Heart right ventricle (tissue), 16 donors: ENCODE measurements around the gene HNMT. TPM values are rescaled to one million over a fixed set of nuclear protein-coding genes. Genes with fewer than 3 reads are reported as not detected.

Source experiments
- ATAC-seq, 8 donors: fragments of 200-7000 bp; cut with Tn5 transposase; one replicate each; pipeline ENCODE4 v1.9.1; 2020; ENCODE audit warnings: mild to moderate bottlenecking in 8 of 8, moderate library complexity in 8 of 8, moderate number of reproducible peaks in 1 of 8
- DNase-seq, 2 donors: peaks; one replicate each; pipeline ENCODE4 v3.0.0-alpha.2; 2020
- H3K27ac ChIP-seq, 10 donors: fragments of 200-600 bp; sonication (generic) in 2 of 10; one replicate each; pipeline versions ENCODE4 v1.5.0 to v1.8.0; 2020 to 2022; ENCODE audit warnings: mild to moderate bottlenecking in 3 of 10
- H3K27me3 ChIP-seq, 7 donors: fragments of 200-600 bp; one replicate each; pipeline ENCODE4 v1.8.0; 2021 to 2022; ENCODE audit warnings: mild to moderate bottlenecking in 2 of 7
- H3K36me3 ChIP-seq, 9 donors: fragments of 200-600 bp; sonication (generic) in 1 of 9; one replicate each; pipeline versions ENCODE4 v1.5.0 to v1.8.0; 2020 to 2022; ENCODE audit warnings: mild to moderate bottlenecking in 2 of 9
- H3K4me1 ChIP-seq, 9 donors: fragments of 200-600 bp; sonication (generic) in 1 of 9; one replicate each; pipeline versions ENCODE4 v1.5.0 to v1.8.0; 2020 to 2022; ENCODE audit warnings: mild to moderate bottlenecking in 4 of 9
- H3K4me3 ChIP-seq, 10 donors: fragments of 200-600 bp; sonication (generic) in 2 of 10; one replicate each; pipeline versions ENCODE4 v1.5.0 to v1.8.0; 2020 to 2022; ENCODE audit warnings: mild to moderate bottlenecking in 7 of 10, moderate library complexity in 2 of 10
- H3K9me3 ChIP-seq, 11 donors: fragments of 200-600 bp in 10 of 11; sonication (generic) in 2 of 11; one replicate each; pipeline versions ENCODE4 v1.5.0 to v1.8.0; 2013 to 2022; ENCODE audit warnings: mild to moderate bottlenecking in 2 of 11, control low read depth in 1 of 11, moderate library complexity in 1 of 11
- CTCF ChIP-seq, 9 donors: fragments of 200-600 bp; sonication (generic) in 2 of 9; IDR thresholded peaks; one replicate each; pipeline versions ENCODE4 v1.5.0 to v1.8.0; 2021 to 2022; ENCODE audit warnings: antibody characterized with exemption in 9 of 9, mild to moderate bottlenecking in 5 of 9, moderate library complexity in 1 of 9
- WGBS, 2 donors: extraction: QIAGEN DNeasy Blood & Tissue Kit; methylation state at CpG; one replicate each; pipeline ENCODE4 v1.1.7; 2013; ENCODE audit warnings: inconsistent platforms in 1 of 2; 5-methylcytosine and 5-hydroxymethylcytosine counted together
- intact Hi-C, 10 donors: fragments of 100-400 bp; cut with DNase I; formaldehyde crosslinking; loops; one replicate each; pipeline versions ENCODE4 v1.11.1 to v1.14.2; 2022
- polyA plus RNA-seq, 2 donors: library from polyadenylated mRNA; stranded (reverse); fragments of 200-250 nt; gene quantifications; one replicate each; pipeline ENCODE4 v1.2.3, GENCODE V29; 2013
- total RNA-seq, 10 donors: library from RNA; stranded (reverse); fragmentation: NEBNext Ultra II Directional in 3 of 10; extraction: Animal tissue kit (Norgen Biotek cat#: 25700) in 3 of 10; gene quantifications; one replicate each; pipeline versions ENCODE4 v1.2.1 to v1.2.4, GENCODE V29; 2021 to 2023
- donor health status: Arrhythmogenic right ventricular cardiomyopathy.
- donor health status: ischemic (EF 13 %, LVEDD 7.1; RV severe dilation, severe dysfunction).
- donor health status: healthy with polysubstance abuse.
- donor health status: DM: no; HTN: yes; CAD: no.
- donor health status: DM: no; HTN: no; CAD: no.
- donor health status: ischemic (EF 25% LVEDD 6.9; RV normal size, moderate dysfunction).
- donor health status: ischemic (EF 25% LVEDD 5.7; RV mildly dilated, moderate dysfunction).
- donor health status: healthy.
- donor health status: DM: yes; HTN: yes; CAD: no.
- donor health status: Ischemic cardiomyopathy.
- donor health status: ischemic (EF 35%, LVEDD 5.7; RV mildly dilated, moderate dysfunction).
- donor health status: nonischemic (EF 11% LVEDD 7.7; RV severe dilation, severe dysfunction).
- donor health status: DM: yes; HTN: yes; CAD: no.
- donor health status: PGD.
- donor health status: ischemic (EF 29% LVEDD 5.4; RV normal size, mild dysfunction).
- donor health status: nonischemic (EF 23%, LVEDD 6.1; RV moderate dilation, normal function).

HNMT gene
- total and polyA plus RNA-seq, 12 donors: 7.2 to 24.9 (median 10.6) TPM

GRCh38 chr2:137939026-137939425, 25.2 kb upstream of the HNMT start:
- intact Hi-C loops: no loop called here
- H3K36me3 ChIP-seq: no peaks in the 10 kb centered on the region
- no peak for TF ChIP-seq CTCF (IDR thresholded peaks at IDR 0.05)
- no peak overlapping the region for H3K27ac ChIP-seq
- H3K4me1 ChIP-seq: no peaks in the 10 kb centered on the region
- DNase-seq (no peak), ATAC-seq (no peak)
- H3K27me3 ChIP-seq: no peaks in the 10 kb centered on the region
- WGBS, 2 donors: 86 to 88% methylated on average over 1 of the region's 1 CpG
- no peaks in the 10 kb centered on the region for H3K9me3 ChIP-seq
- H3K4me3 ChIP-seq: no peak overlapping the region

- H3K27me3 ChIP-seq: no peaks in the 10 kb centered on the region
- no peaks in the 10 kb centered on the region for H3K4me1 ChIP-seq
- no peaks in the 10 kb centered on the region for H3K36me3 ChIP-seq
- H3K4me3 ChIP-seq: no peak overlapping the region
- intact Hi-C loops: loop anchor here in 4 of 10 donors (5.0 to 10.0 kb wide), 4 partner anchors 145 to 845 kb away; partner anchors contain the start of gene NXPH2 (in 1 of the 4)
- H3K9me3 ChIP-seq: no peaks in the 10 kb centered on the region
- no peak for ATAC-seq
- TF ChIP-seq CTCF (IDR thresholded peaks at IDR 0.05): no peak
- WGBS, 2 donors: 77 to 84% methylated on average over 4 of the region's 4 CpGs
- no peak overlapping the region for H3K27ac ChIP-seq
- DNase-seq: no peak
Measured at GRCh38 chr2:137940154-137940553, 24.1 kb upstream of the HNMT start.

- 56 to 68% methylated on average over 3 of the region's 3 CpGs for WGBS, 2 donors
- ATAC-seq (no peak), DNase-seq (no peak)
- H3K9me3 ChIP-seq: no peaks in the 10 kb centered on the region
- no peaks in the 10 kb centered on the region for H3K27me3 ChIP-seq
- H3K36me3 ChIP-seq: no peaks in the 10 kb centered on the region
- no peak for TF ChIP-seq CTCF (IDR thresholded peaks at IDR 0.05)
- no peak overlapping the region for H3K27ac ChIP-seq
- H3K4me3 ChIP-seq: no peak overlapping the region
- intact Hi-C loops: loop anchor here in 4 of 10 donors (5.0 to 10.0 kb wide), 4 partner anchors 143 to 843 kb away; partner anchors contain the start of gene NXPH2 (in 1 of the 4)
- no peaks in the 10 kb centered on the region for H3K4me1 ChIP-seq
Measured at GRCh38 chr2:137942037-137942832, 22.0 kb upstream of the HNMT start.

GRCh38 chr2:137942833-137943677, 21.2 kb upstream of the HNMT start:
- 79 to 81% methylated on average over 6 of the region's 6 CpGs for WGBS, 2 donors
- H3K27ac ChIP-seq: no peak overlapping the region
- H3K27me3 ChIP-seq: no peaks in the 10 kb centered on the region
- no peak for ATAC-seq
- no peak overlapping the region for H3K4me3 ChIP-seq
- DNase-seq: no peak
- no peak for TF ChIP-seq CTCF (IDR thresholded peaks at IDR 0.05)
- H3K36me3 ChIP-seq: no peaks in the 10 kb centered on the region
- H3K4me1 ChIP-seq: no peaks in the 10 kb centered on the region
- no peaks in the 10 kb centered on the region for H3K9me3 ChIP-seq
- intact Hi-C loops: loop anchor here in 4 of 10 donors (5.0 to 10.0 kb wide), 4 partner anchors 142 to 842 kb away; partner anchors contain the start of gene NXPH2 (in 1 of the 4)
